GM21717 (cell line): Measurements from ENCODE around the gene STX2.
A peak's percentile ranks its signal among the peaks of the same experiment; 100 is the strongest.

Experiments used
- ATAC-seq: cut with Tn5 transposase; IDR thresholded peaks from one replicate; pipeline ENCODE4 v1.9.1; 2021; ENCODE audit warnings: mild to moderate bottlenecking, moderate library complexity; ENCODE audit not compliant: unreplicated experiment

The STX2 gene

GRCh38 chr12:130831876-130832405 is 7.1 kb downstream of the STX2 start:
- ATAC-seq: no peak

GRCh38 chr12:130831246-130831645 is 7.8 kb downstream of the STX2 start:
- no peak for ATAC-seq

GRCh38 chr12:130830246-130830551 is 8.9 kb downstream of the STX2 start:
- no peak for ATAC-seq

GRCh38 chr12:130829391-130830245 is 9.4 kb downstream of the STX2 start:
- ATAC-seq: no peak

GRCh38 chr12:130828895-130829294 is 10.2 kb downstream of the STX2 start:
- no peak for ATAC-seq

GRCh38 chr12:130827432-130827831 is 11.6 kb downstream of the STX2 start:
- ATAC-seq: no peak

GRCh38 chr12:130826151-130826801 is 12.8 kb downstream of the STX2 start:
- ATAC-seq: no peak

- ATAC-seq: no peak
Measured at GRCh38 chr12:130825771-130826150, 13.3 kb downstream of the STX2 start.

GRCh38 chr12:130819681-130820080 is 19.4 kb downstream of the STX2 start:
- ATAC-seq: no peak

GRCh38 chr12:130818635-130819576 is 20.1 kb downstream of the STX2 start:
- ATAC-seq: peak; percentile 88

- no peak for ATAC-seq
Measured at GRCh38 chr12:130818272-130818634, 20.8 kb downstream of the STX2 start.

GRCh38 chr12:130817804-130818203 is 21.2 kb downstream of the STX2 start:
- ATAC-seq: no peak

GRCh38 chr12:130816097-130816496 is 23.0 kb downstream of the STX2 start:
- ATAC-seq: no peak

- no peak for ATAC-seq
Measured at GRCh38 chr12:130815028-130815741, 23.9 kb downstream of the STX2 start.

- ATAC-seq: no peak
Measured at GRCh38 chr12:130813949-130814348, 25.1 kb downstream of the STX2 start.

- no peak for ATAC-seq
Measured at GRCh38 chr12:130813436-130813835, 25.6 kb downstream of the STX2 start.

- no peak for ATAC-seq
Measured at GRCh38 chr12:130809791-130810190, 29.3 kb downstream of the STX2 start.

GRCh38 chr12:130807309-130807708 is 31.7 kb downstream of the STX2 start:
- no peak for ATAC-seq

- no peak for ATAC-seq
Measured at GRCh38 chr12:130806574-130806973, 32.5 kb downstream of the STX2 start.

GRCh38 chr12:130805635-130806034 is 33.4 kb downstream of the STX2 start:
- ATAC-seq: no peak

GRCh38 chr12:130804216-130804615 is 34.8 kb downstream of the STX2 start:
- ATAC-seq: no peak
